H1 (cell line): ENCODE results near the gene P3H3. TPM values are rescaled to one million over a fixed set of nuclear protein-coding genes. Genes with fewer than 3 reads are reported as not detected.

ENCODE experiments used
- CEBPB ChIP-seq: IDR thresholded peaks from 2 replicates; pipeline ENCODE4 v1.6.1; 2012; ENCODE audit warnings: low read depth, low read length
- CHD7 ChIP-seq: fragments of 300-600 bp; sonication (generic); IDR thresholded peaks from 2 replicates; pipeline ENCODE4 v1.7.1; 2012; ENCODE audit warnings: low read length, moderate library complexity, mild to moderate bottlenecking, inconsistent platforms; ENCODE audit not compliant: insufficient replicate concordance
- EGR1 ChIP-seq: IDR thresholded peaks from 2 replicates; pipeline ENCODE4 v1.6.1; 2011; ENCODE audit warnings: low read depth, low read length, borderline replicate concordance
- PHF8 ChIP-seq: fragments of 200-600 bp; sonication (generic); conservative IDR thresholded peaks from 2 replicates; pipeline ENCODE4 v1.7.1; 2012; ENCODE audit warnings: low read depth, mild to moderate bottlenecking, inconsistent platforms, low read length, moderate library complexity
- POLR2AphosphoS5 ChIP-seq: IDR thresholded peaks from 2 replicates; pipeline ENCODE4 v1.6.1; 2011; ENCODE audit warnings: low read depth, low read length
- RNF2 ChIP-seq: fragments of 200-900, 300-1000 bp; sonication (generic); IDR thresholded peaks from 2 replicates; pipeline ENCODE4 v1.7.1; 2016; ENCODE audit warnings: borderline replicate concordance, low read depth, mild to moderate bottlenecking, antibody characterized with exemption, low read length; ENCODE audit not compliant: poor library complexity, severe bottlenecking; ENCODE audit errors: missing control alignments
- SIX5 ChIP-seq: IDR thresholded peaks from 2 replicates; pipeline ENCODE4 v1.6.1; 2011; ENCODE audit warnings: mild to moderate bottlenecking, low read depth, low read length
- SUZ12 ChIP-seq: fragments of 200-600 bp; sonication (generic); IDR thresholded peaks from 2 replicates; pipeline ENCODE4 v1.6.1; 2012; ENCODE audit warnings: mild to moderate bottlenecking, inconsistent platforms, low read length, moderate library complexity, mixed read lengths
- TAF1 ChIP-seq: IDR thresholded peaks from 2 replicates; pipeline ENCODE4 v1.6.1; 2011; ENCODE audit warnings: mild to moderate bottlenecking, low read depth, low read length
- ZNF274 ChIP-seq: IDR thresholded peaks from 2 replicates; pipeline ENCODE4 v1.7.0; 2012; ENCODE audit warnings: low read length, borderline replicate concordance; ENCODE audit errors: extremely low read depth
- polyA plus RNA-seq, 7 experiments: library from polyadenylated mRNA; depleted of rRNA in 3 of 7; stranded (reverse) in 5 of 7; unstranded in 2 of 7; fragments of >200 nt in 5 of 7; fragments of 200-250 nt in 2 of 7; gene quantifications; 1 replicate in 5 of 7; 2 replicates in 1 of 7; 4 replicates in 1 of 7; pipeline versions ENCODE4 v1.2.1 to v1.2.3, GENCODE V29; 2011 to 2013; ENCODE audit warnings: missing spikeins in 2 of 7, mixed read lengths in 2 of 7
- total RNA-seq: library from RNA; stranded (reverse); fragmentation: NEBNext Ultra II Directional; extraction: Animal tissue kit (Norgen Biotek cat#: 25700); gene quantifications from 2 replicates; pipeline ENCODE4 v1.2.1, GENCODE V29; 2021

The P3H3 gene
- total and polyA plus RNA-seq, 2 of the 8 experiments (the other 6 are each of a cell fraction or from before 2014, with no cell fraction given): 22.9 to 43.5 TPM

- no peak for TF ChIP-seq CHD7
- TF ChIP-seq ZNF274: no peak
- TF ChIP-seq SUZ12: no peak
- no peak for TF ChIP-seq PHF8
- no peak for TF ChIP-seq RNF2
- no peak for TF ChIP-seq SIX5
- TF ChIP-seq TAF1: no peak
- no peak for TF ChIP-seq CEBPB
- TF ChIP-seq POLR2AphosphoS5: no peak
- TF ChIP-seq EGR1: no peak
Observed at GRCh38 chr12:6822426-6823135, 5.6 kb upstream of the P3H3 start (continued).
